Small intestine (tissue), 7 donors: ENCODE measurements around the gene FKBP5. TPM values are rescaled to one million over a fixed set of nuclear protein-coding genes. Genes with fewer than 3 reads are reported as not detected.

ENCODE experiments used
- DNase-seq, 2 donors: peaks; one replicate each; pipeline versions ENCODE4 v3.0.0 to v3.0.0-alpha.2; 2013
- FAIRE-seq: peaks from 2 replicates; lab custom pipeline; 2012; peaks lifted over from hg19 to GRCh38; lab: Jason Lieb, UNC
- H3K27ac ChIP-seq, 3 donors: one replicate each; pipeline ENCODE4 v1.5.1; 2013; ENCODE audit warnings: low read length in 2 of 3, mild to moderate bottlenecking in 2 of 3, control low read depth in 1 of 3, inconsistent platforms in 1 of 3, low read depth in 1 of 3, moderate library complexity in 1 of 3
- H3K27me3 ChIP-seq, 3 donors: one replicate each; pipeline ENCODE4 v1.6.1; 2013; ENCODE audit warnings: low read length in 3 of 3, inconsistent platforms in 1 of 3; ENCODE audit not compliant: control insufficient read depth in 3 of 3, insufficient read depth in 3 of 3
- H3K36me3 ChIP-seq, 3 donors: one replicate each; pipeline ENCODE4 v1.6.1; 2013; ENCODE audit warnings: low read length in 3 of 3, inconsistent platforms in 1 of 3, low read depth in 1 of 3, mild to moderate bottlenecking in 1 of 3, moderate library complexity in 1 of 3; ENCODE audit not compliant: control insufficient read depth in 3 of 3, insufficient read depth in 2 of 3
- H3K4me1 ChIP-seq, 3 donors: one replicate each; pipeline ENCODE4 v1.6.1; 2013; ENCODE audit warnings: low read length in 2 of 3, inconsistent platforms in 1 of 3, low read depth in 1 of 3, mild to moderate bottlenecking in 1 of 3, moderate library complexity in 1 of 3; ENCODE audit not compliant: control insufficient read depth in 3 of 3, insufficient read depth in 2 of 3
- H3K4me3 ChIP-seq, 3 donors: one replicate each; pipeline ENCODE4 v1.5.1; 2013; ENCODE audit warnings: low read length in 3 of 3, control low read depth in 1 of 3, inconsistent platforms in 1 of 3, low read depth in 1 of 3, mild to moderate bottlenecking in 1 of 3, moderate library complexity in 1 of 3
- H3K9me3 ChIP-seq, 2 donors: one replicate each; pipeline ENCODE4 v1.6.1; 2013; ENCODE audit warnings: low read depth in 1 of 2, low read length in 1 of 2; ENCODE audit not compliant: control insufficient read depth in 2 of 2, insufficient read depth in 1 of 2
- WGBS, 3 donors: extraction: QIAGEN DNeasy Blood & Tissue Kit; methylation state at CpG; one replicate each; pipeline ENCODE4 v1.1.7; 2013; 5-methylcytosine and 5-hydroxymethylcytosine counted together
- polyA plus RNA-seq, 4 donors: library from polyadenylated mRNA; stranded (reverse) in 3 of 4; unstranded in 1 of 4; fragments of 200-250 nt in 3 of 4; fragments of 120-200 nt in 1 of 4; gene quantifications; one replicate each; pipeline versions ENCODE4 v1.2.1 to v1.2.3, GENCODE V29; 2013
- donor health status: healthy with polysubstance abuse.
- donor health status: control.
- donor health status: control.
- donor health status: Bipolar disorder and iron deficiency.
- donor health status: healthy.

The FKBP5 gene
- polyA plus RNA-seq, 4 donors, result 8.7 to 150 (median 88.9) TPM

GRCh38 chr6:35533981-35534380 lies 154.7 kb downstream of the FKBP5 start:
- Histone ChIP-seq H3K4me1 (no peaks in the 10 kb centered on the region), H3K4me3 (no peak overlapping the region), H3K36me3 (no peaks in the 10 kb centered on the region), H3K9me3 (no peaks in the 10 kb centered on the region), H3K27me3 (peaks cover 0 to 2% (median 0%) of the 10 kb centered on the region in 3 donors), H3K27ac (no peak overlapping the region)
- FAIRE-seq, result no peak
- WGBS, 3 donors, result 69 to 86% (median 83%) methylated on average over 6 of the region's 6 CpGs
- no peak for DNase-seq

DNA sequence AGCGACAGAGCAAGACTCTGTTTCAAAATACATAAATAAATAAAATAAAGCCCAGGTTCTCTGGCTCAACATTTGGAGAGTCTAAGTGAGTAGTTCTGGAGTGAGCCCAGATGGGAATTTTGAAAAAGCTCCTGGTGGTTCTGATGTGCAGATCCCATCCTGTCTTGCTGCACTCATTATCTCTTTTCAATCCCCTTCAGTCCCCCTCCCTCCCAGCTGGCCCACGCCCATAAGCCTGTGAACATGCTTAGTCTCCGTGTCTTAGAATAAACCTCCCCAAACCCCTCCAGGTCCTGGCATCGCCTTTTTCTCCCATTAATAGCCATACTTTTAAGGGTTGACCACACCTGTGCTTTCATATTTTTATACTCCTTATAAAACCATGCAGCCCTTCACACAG lies 156.6 kb downstream of the FKBP5 start:
- FAIRE-seq (no peak), DNase-seq (no peak)
- Histone ChIP-seq H3K27me3 (peaks cover 0 to 2% (median 0%) of the 10 kb centered on the region in 3 donors), H3K27ac (no peak overlapping the region), H3K36me3 (no peaks in the 10 kb centered on the region), H3K4me3 (no peak overlapping the region), H3K9me3 (no peaks in the 10 kb centered on the region), H3K4me1 (no peaks in the 10 kb centered on the region)
- 75 to 84% (median 79%) methylated on average over 4 of the region's 4 CpGs for WGBS, 3 donors

DNA sequence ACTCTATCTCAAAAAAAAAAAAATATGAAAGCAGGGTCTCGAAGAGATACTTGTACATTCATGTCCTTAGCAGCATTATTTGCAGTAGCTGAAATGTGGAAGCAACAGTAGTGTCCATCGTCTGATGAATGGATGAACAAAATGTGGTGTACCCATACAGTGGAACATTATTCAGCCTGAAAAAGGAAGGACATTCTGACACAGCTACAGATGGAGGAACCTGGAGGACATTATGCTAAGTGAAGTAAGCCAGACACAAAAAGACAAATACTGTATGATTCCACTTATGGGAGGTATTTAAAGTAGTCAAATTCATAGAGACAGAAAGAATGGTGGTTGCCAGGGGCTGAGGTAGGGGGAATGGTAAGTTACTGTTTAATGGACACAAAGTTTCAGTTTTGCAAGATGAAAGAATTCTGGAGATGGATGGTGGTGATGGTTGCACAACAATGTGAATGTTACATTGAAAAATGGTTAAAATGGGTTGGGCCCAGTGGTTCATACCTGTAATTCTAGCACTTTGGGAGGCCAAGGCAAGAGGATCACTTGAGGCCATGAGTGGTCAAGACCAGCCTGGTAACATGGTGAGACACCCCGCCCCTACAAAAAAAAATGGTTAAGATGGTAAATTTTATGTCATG lies 164.2 kb downstream of the FKBP5 start:
- H3K36me3 ChIP-seq, result no peaks in the 10 kb centered on the region
- 91 to 96% (median 93%) methylated on average over 3 of the region's 3 CpGs for WGBS, 3 donors
- H3K27ac ChIP-seq, result no peak overlapping the region
- FAIRE-seq (no peak), DNase-seq (no peak)
- no peaks in the 10 kb centered on the region for H3K9me3 ChIP-seq
- no peaks in the 10 kb centered on the region for H3K4me1 ChIP-seq
- H3K27me3 ChIP-seq, result peaks cover 0 to 3% (median 2%) of the 10 kb centered on the region in 3 donors
- no peak overlapping the region for H3K4me3 ChIP-seq

Other genes with a start within 250 kb of the FKBP5 start
- gene FANCE, start 236.6 kb downstream of the FKBP5 start, polyA plus RNA-seq, result 10 to 100 TPM in 1 of 4 donors, 1 to 10 TPM in 3; 1.6 to 10.3 (median 3.1) TPM
- gene RPL10A, start 220.5 kb downstream of the FKBP5 start, polyA plus RNA-seq, result 1,000 to 10,000 TPM in 3 of 4 donors, 100 to 1,000 TPM in 1; 724 to 2,603 (median 2,051) TPM
- gene TEAD3, start 191.8 kb downstream of the FKBP5 start, polyA plus RNA-seq, result 10 to 100 TPM; 13.4 to 35.6 (median 19.0) TPM
- gene TULP1, start 176.0 kb downstream of the FKBP5 start, polyA plus RNA-seq, result under 1 TPM in 1 of 4 donors, not detected in 3; 0.72 TPM
- 1 to 10 TPM in 1 of 4 donors, under 1 TPM in 2, not detected in 1; 0.41 to 2.5 (median 0.72) TPM for gene ARMC12, start 48.1 kb upstream of the FKBP5 start, polyA plus RNA-seq
- gene CLPSL2, start 87.7 kb upstream of the FKBP5 start, polyA plus RNA-seq, result not detected
- gene CLPSL1, start 92.1 kb upstream of the FKBP5 start, polyA plus RNA-seq, result not detected
- 10 to 100 TPM in 2 of 4 donors, 1 to 10 TPM in 1, not detected in 1; 1.3 to 14.5 (median 12.2) TPM for gene CLPS, start 108.4 kb upstream of the FKBP5 start, polyA plus RNA-seq
- gene LHFPL5, start 116.4 kb upstream of the FKBP5 start, polyA plus RNA-seq, result under 1 TPM in 2 of 4 donors, not detected in 2; 0.04 to 0.12 TPM
- 10 to 100 TPM; 14.9 to 48.0 (median 30.6) TPM for gene SRPK1, start 232.2 kb upstream of the FKBP5 start, polyA plus RNA-seq